Rectal smooth muscle tissue (tissue), 1 donor: ENCODE data around the gene IL18.
"Not testable (repeated sequence)": the region's sequence is repeated elsewhere in the genome, so short reads cannot be mapped to it uniquely, and the experiment has no call there.

Source experiments
- H3K27ac ChIP-seq: one replicate; pipeline ENCODE4 v1.7.0; 2013; ENCODE audit warnings: low read depth, low read length, inconsistent platforms
- H3K27me3 ChIP-seq: one replicate; pipeline ENCODE4 v1.7.0; 2013; ENCODE audit warnings: low read length; ENCODE audit not compliant: control insufficient read depth, insufficient read depth
- H3K36me3 ChIP-seq: one replicate; pipeline ENCODE4 v1.7.0; 2013; ENCODE audit warnings: low read length; ENCODE audit not compliant: control insufficient read depth, insufficient read depth
- H3K4me1 ChIP-seq: one replicate; pipeline ENCODE4 v1.7.0; 2013; ENCODE audit warnings: low read length; ENCODE audit not compliant: control insufficient read depth, insufficient read depth
- H3K4me3 ChIP-seq: one replicate; pipeline ENCODE4 v1.7.0; 2013; ENCODE audit warnings: low read length
- H3K9ac ChIP-seq: one replicate; pipeline ENCODE4 v1.7.0; 2013; ENCODE audit warnings: low read length

The IL18 gene

DNA sequence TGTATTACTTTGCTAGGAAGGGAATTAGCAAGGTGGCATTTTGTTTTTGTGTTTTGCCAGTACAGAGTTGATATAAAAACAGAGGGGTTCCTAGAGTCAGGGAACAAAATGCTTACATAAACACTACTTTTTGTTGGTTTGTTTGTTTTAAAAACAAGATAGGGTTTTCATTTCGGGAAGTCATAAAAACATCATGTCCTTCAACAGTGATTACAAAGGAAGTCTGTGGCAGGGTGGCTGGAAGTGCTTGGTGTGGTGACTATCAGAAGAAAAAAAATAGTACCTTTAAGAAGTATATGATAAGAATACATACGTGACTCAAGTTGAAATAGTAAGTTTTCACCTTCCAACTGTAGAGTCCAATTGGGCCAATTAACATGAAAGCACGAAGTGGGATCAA lies 1.2 kb upstream of the IL18 start:
- Histone ChIP-seq H3K27me3 (no peaks in the 10 kb centered on the region), H3K4me1 (no peaks in the 10 kb centered on the region), H3K9ac (no peak overlapping the region), H3K36me3 (no peaks in the 10 kb centered on the region), H3K4me3 (no peak overlapping the region), H3K27ac (no peak overlapping the region)

GRCh38 chr11:112162761-112163546 lies 940 bp downstream of the IL18 start:
- Histone ChIP-seq H3K36me3 (no peaks in the 10 kb centered on the region), H3K9ac (no peak overlapping the region), H3K27ac (no peak overlapping the region), H3K27me3 (no peaks in the 10 kb centered on the region), H3K4me3 (no peak overlapping the region), H3K4me1 (no peaks in the 10 kb centered on the region)

DNA sequence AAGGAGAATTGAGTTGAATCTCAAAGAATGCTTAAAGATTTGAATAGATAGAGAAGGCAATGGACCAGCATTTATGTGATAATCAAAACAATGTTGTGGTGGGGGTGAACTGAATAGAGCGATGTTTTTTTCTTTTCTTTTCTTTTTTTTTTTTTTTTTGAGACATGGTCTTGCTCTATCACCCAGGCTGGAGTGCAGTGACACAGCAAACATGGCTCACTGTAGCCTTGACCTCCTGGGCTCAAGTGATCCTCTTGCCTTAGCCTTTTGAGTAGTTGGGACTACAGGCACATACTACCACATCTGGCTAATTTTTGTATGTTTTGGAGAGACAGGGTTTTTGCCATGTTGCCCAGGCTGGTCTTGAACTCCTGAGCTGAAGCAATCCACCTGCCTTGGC lies 1.7 kb downstream of the IL18 start:
- H3K27me3 ChIP-seq, H3K27ac ChIP-seq, H3K9ac ChIP-seq, H3K36me3 ChIP-seq, H3K4me1 ChIP-seq, H3K4me3 ChIP-seq: not testable (repeated sequence)

GRCh38 chr11:112161012-112161411 lies 2.9 kb downstream of the IL18 start:
- Histone ChIP-seq H3K4me1 (no peaks in the 10 kb centered on the region), H3K4me3 (no peak overlapping the region), H3K27ac (no peak overlapping the region), H3K9ac (no peak overlapping the region), H3K36me3 (no peaks in the 10 kb centered on the region), H3K27me3 (no peaks in the 10 kb centered on the region)

GRCh38 chr11:112160091-112160848 lies 3.6 kb downstream of the IL18 start:
- H3K27me3 ChIP-seq = no peaks in the 10 kb centered on the region
- H3K36me3 ChIP-seq = no peaks in the 10 kb centered on the region
- H3K27ac ChIP-seq = no peak overlapping the region
- H3K4me3 ChIP-seq = no peak overlapping the region
- H3K9ac ChIP-seq = no peak overlapping the region
- no peaks in the 10 kb centered on the region for H3K4me1 ChIP-seq

- H3K27ac ChIP-seq = no peak overlapping the region
- H3K27me3 ChIP-seq = no peaks in the 10 kb centered on the region
- H3K4me3 ChIP-seq = no peak overlapping the region
- H3K36me3 ChIP-seq = no peaks in the 10 kb centered on the region
- H3K9ac ChIP-seq = no peak overlapping the region
- H3K4me1 ChIP-seq = no peaks in the 10 kb centered on the region
Measured at GRCh38 chr11:112159098-112160065, 4.5 kb downstream of the IL18 start.

- H3K4me3 ChIP-seq = no peak overlapping the region
- H3K27ac ChIP-seq = no peak overlapping the region
Measured at GRCh38 chr11:112156956-112157766, 6.7 kb downstream of the IL18 start.

GRCh38 chr11:112156153-112156955 lies 7.5 kb downstream of the IL18 start:
- Histone ChIP-seq H3K27ac (no peak overlapping the region), H3K4me1 (no peaks in the 10 kb centered on the region), H3K4me3 (no peak overlapping the region), H3K36me3 (no peaks in the 10 kb centered on the region), H3K27me3 (no peaks in the 10 kb centered on the region), H3K9ac (no peak overlapping the region)

More at GRCh38 chr11:112156956-112157766, 6.7 kb downstream of the IL18 start:
- Histone ChIP-seq H3K36me3 (no peaks in the 10 kb centered on the region), H3K9ac (no peak overlapping the region), H3K4me1 (no peaks in the 10 kb centered on the region), H3K27me3 (no peaks in the 10 kb centered on the region)

- Histone ChIP-seq H3K36me3 (no peaks in the 10 kb centered on the region), H3K4me3 (no peak overlapping the region), H3K27ac (no peak overlapping the region), H3K27me3 (no peaks in the 10 kb centered on the region), H3K9ac (no peak overlapping the region), H3K4me1 (no peaks in the 10 kb centered on the region)
Measured at GRCh38 chr11:112150517-112150916, 13.4 kb downstream of the IL18 start.

DNA sequence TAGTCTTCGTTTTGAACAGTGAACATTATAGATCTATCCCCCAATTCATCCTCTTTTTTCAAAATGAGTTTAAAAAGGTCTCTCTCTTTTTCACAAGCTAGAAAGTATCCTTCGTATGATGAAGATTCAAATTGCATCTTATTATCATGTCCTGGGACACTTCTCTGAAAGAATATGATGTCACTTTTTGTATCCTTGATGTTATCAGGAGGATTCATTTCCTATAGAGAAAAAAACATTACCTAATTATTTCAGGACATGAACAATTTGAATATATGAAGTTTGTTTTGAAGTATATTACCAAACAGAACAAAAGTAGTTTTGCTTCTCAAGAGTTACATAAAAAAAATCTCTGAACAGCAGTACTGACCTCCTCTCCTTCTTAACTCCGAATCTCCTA lies 20.3 kb downstream of the IL18 start:
- Histone ChIP-seq H3K27me3 (no peaks in the 10 kb centered on the region), H3K9ac (no peak overlapping the region), H3K4me3 (no peak overlapping the region), H3K4me1 (no peaks in the 10 kb centered on the region), H3K36me3 (no peaks in the 10 kb centered on the region), H3K27ac (no peak overlapping the region)

DNA sequence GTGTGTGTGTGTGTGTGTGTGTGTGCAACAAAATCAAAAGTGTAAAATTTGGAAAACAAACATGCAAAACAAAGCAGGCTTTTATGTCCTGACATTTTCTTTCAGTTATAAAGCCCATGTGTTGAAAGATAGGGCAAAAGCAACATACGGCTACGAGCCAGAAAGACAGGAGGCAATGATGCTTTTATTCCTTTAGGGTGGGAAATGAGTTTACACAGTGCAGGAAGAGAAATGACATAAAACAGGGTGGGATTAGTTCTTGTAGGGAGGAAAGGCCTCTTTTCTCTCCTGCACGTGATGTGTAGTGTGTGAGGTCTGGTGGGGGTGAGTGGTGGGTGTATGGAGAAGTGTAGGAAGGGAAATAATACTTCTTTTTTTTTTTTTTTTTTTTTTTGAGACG lies 29.4 kb downstream of the IL18 start:
- Histone ChIP-seq H3K4me3 (no peak overlapping the region), H3K27ac (no peak overlapping the region), H3K4me1 (no peaks in the 10 kb centered on the region), H3K9ac (no peak overlapping the region), H3K36me3 (no peaks in the 10 kb centered on the region), H3K27me3 (no peaks in the 10 kb centered on the region)
